ENCODE data around the gene PTPN5.
"Not testable (repeated sequence)": the region's sequence is repeated elsewhere in the genome, so short reads cannot be mapped to it uniquely, and the experiment has no call there.

Gene PTPN5

GRCh38 chr11:18696638-18697225 is 94.9 kb downstream of the PTPN5 start:
- no peak overlapping the region for H3K4me3 ChIP-seq (ENCODE audit: low read depth, low read length)
- no peak overlapping the region for H2AFZ ChIP-seq (ENCODE audit: insufficient read depth, low read length, poor library complexity)
- H3K36me3 ChIP-seq (ENCODE audit: control insufficient read depth in 1 of 2, insufficient read depth in 2 of 2, low read length in 2 of 2), result no peaks in the 10 kb centered on the region
- H3K79me2 ChIP-seq (ENCODE audit: control insufficient read depth, insufficient read depth, low read length, poor library complexity), result no peaks in the 10 kb centered on the region
- no peak overlapping the region for H3K27ac ChIP-seq (ENCODE audit: low read depth, low read length)
- H4K91ac ChIP-seq (ENCODE audit: low read depth, low read length), result no peak overlapping the region
- no peak overlapping the region for H2BK120ac ChIP-seq (ENCODE audit: insufficient read depth, low read length, poor library complexity)
- H4K12ac ChIP-seq (ENCODE audit: low read depth, low read length), result no peak overlapping the region
- no peak overlapping the region for H2BK5ac ChIP-seq (ENCODE audit: low read depth, low read length, poor library complexity)
- H3K4ac ChIP-seq (ENCODE audit: low read depth, low read length), result no peak overlapping the region
- no peak overlapping the region for H3K14ac ChIP-seq (ENCODE audit: low read length)
- H3K9ac ChIP-seq (ENCODE audit: low read length), result no peak overlapping the region
- no peak overlapping the region for H2BK12ac ChIP-seq (ENCODE audit: low read length)
- no peak overlapping the region for H4K8ac ChIP-seq (ENCODE audit: low read depth, low read length)
- no peak overlapping the region for H3K18ac ChIP-seq (ENCODE audit: low read length)
- no CpG with 5 or more reads among the region's 2 CpGs for WGBS (ENCODE audit: extremely low coverage, insufficient coverage, insufficient read length)
- no peaks in the 10 kb centered on the region for H3K27me3 ChIP-seq (ENCODE audit: insufficient read depth, low read length)
- H2AK5ac ChIP-seq (ENCODE audit: low read length), result no peak overlapping the region
- no peaks in the 10 kb centered on the region for H3K9me3 ChIP-seq (ENCODE audit: insufficient read depth, low read depth, low read length)
- no peak overlapping the region for H3K4me2 ChIP-seq (ENCODE audit: low read length)
- no peaks in the 10 kb centered on the region for H3K79me1 ChIP-seq (ENCODE audit: low read length)
- H3K23ac ChIP-seq (ENCODE audit: low read length), result no peak overlapping the region
- H3K4me1 ChIP-seq (ENCODE audit: control insufficient read depth in 1 of 2, insufficient read depth in 2 of 2, low read length in 2 of 2), result peaks cover 0 to 7% of the 10 kb centered on the region in 2 experiments
- peak in 1 of 2 donors; percentile 43 for DNase-seq

- Histone ChIP-seq H3K4ac (ENCODE audit: low read depth, low read length) (no peak overlapping the region), H3K4me2 (ENCODE audit: low read length) (no peak overlapping the region), H4K8ac (ENCODE audit: low read depth, low read length) (no peak overlapping the region), H3K9me3 (ENCODE audit: insufficient read depth, low read depth, low read length) (no peaks in the 10 kb centered on the region), H3K36me3 (ENCODE audit: control insufficient read depth in 1 of 2, insufficient read depth in 2 of 2, low read length in 2 of 2) (no peaks in the 10 kb centered on the region), H2AK5ac (ENCODE audit: low read length) (no peak overlapping the region), H2BK12ac (ENCODE audit: low read length) (no peak overlapping the region), H2BK5ac (ENCODE audit: low read depth, low read length, poor library complexity) (no peak overlapping the region), H2BK120ac (ENCODE audit: insufficient read depth, low read length, poor library complexity) (no peak overlapping the region), H3K4me1 (ENCODE audit: control insufficient read depth in 1 of 2, insufficient read depth in 2 of 2, low read length in 2 of 2) (no peaks in the 10 kb centered on the region), H3K9ac (ENCODE audit: low read length) (no peak overlapping the region), H3K14ac (ENCODE audit: low read length) (no peak overlapping the region), H3K79me1 (ENCODE audit: low read length) (no peaks in the 10 kb centered on the region), H3K79me2 (ENCODE audit: control insufficient read depth, insufficient read depth, low read length, poor library complexity) (no peaks in the 10 kb centered on the region), H2AFZ (ENCODE audit: insufficient read depth, low read length, poor library complexity) (no peak overlapping the region), H4K91ac (ENCODE audit: low read depth, low read length) (no peak overlapping the region), H3K27me3 (ENCODE audit: insufficient read depth, low read length) (no peaks in the 10 kb centered on the region), H3K18ac (ENCODE audit: low read length) (no peak overlapping the region), H3K23ac (ENCODE audit: low read length) (no peak overlapping the region), H3K4me3 (ENCODE audit: low read depth, low read length) (no peak overlapping the region), H4K12ac (ENCODE audit: low read depth, low read length) (no peak overlapping the region), H3K27ac (ENCODE audit: low read depth, low read length) (no peak overlapping the region)
- no peak for DNase-seq
- WGBS (ENCODE audit: extremely low coverage, insufficient coverage, insufficient read length), result no CpG with 5 or more reads among the region's 9 CpGs
These were observed 98.4 kb downstream of the PTPN5 start for GRCh38 chr11:18692941-18693760.

- not testable (repeated sequence) for H4K12ac ChIP-seq (ENCODE audit: low read depth, low read length); H2BK12ac ChIP-seq (ENCODE audit: low read length); H3K27ac ChIP-seq (ENCODE audit: low read depth, low read length); H3K4me3 ChIP-seq (ENCODE audit: low read depth, low read length); H2AK5ac ChIP-seq (ENCODE audit: low read length); H2BK5ac ChIP-seq (ENCODE audit: low read depth, low read length, poor library complexity); H3K27me3 ChIP-seq (ENCODE audit: insufficient read depth, low read length); H3K14ac ChIP-seq (ENCODE audit: low read length); H3K18ac ChIP-seq (ENCODE audit: low read length); H2BK120ac ChIP-seq (ENCODE audit: insufficient read depth, low read length, poor library complexity); H3K9me3 ChIP-seq (ENCODE audit: insufficient read depth, low read depth, low read length); H2AFZ ChIP-seq (ENCODE audit: insufficient read depth, low read length, poor library complexity); H3K4me1 ChIP-seq (ENCODE audit: control insufficient read depth in 1 of 2, insufficient read depth in 2 of 2, low read length in 2 of 2); H4K91ac ChIP-seq (ENCODE audit: low read depth, low read length); H4K8ac ChIP-seq (ENCODE audit: low read depth, low read length); H3K79me1 ChIP-seq (ENCODE audit: low read length); H3K9ac ChIP-seq (ENCODE audit: low read length); H3K4ac ChIP-seq (ENCODE audit: low read depth, low read length); H3K36me3 ChIP-seq (ENCODE audit: control insufficient read depth in 1 of 2, insufficient read depth in 2 of 2, low read length in 2 of 2); H3K4me2 ChIP-seq (ENCODE audit: low read length); H3K23ac ChIP-seq (ENCODE audit: low read length); H3K79me2 ChIP-seq (ENCODE audit: control insufficient read depth, insufficient read depth, low read length, poor library complexity)
- no CpG with 5 or more reads among the region's 4 CpGs for WGBS (ENCODE audit: extremely low coverage, insufficient coverage, insufficient read length)
- DNase-seq, result peak in 1 of 2 donors; percentile 52
These were observed 100.0 kb downstream of the PTPN5 start for GRCh38 chr11:18691467-18692140.

- Histone ChIP-seq H2BK12ac (ENCODE audit: low read length) (no peak overlapping the region), H3K79me1 (ENCODE audit: low read length) (no peaks in the 10 kb centered on the region), H3K9ac (ENCODE audit: low read length) (no peak overlapping the region), H3K36me3 (ENCODE audit: control insufficient read depth in 1 of 2, insufficient read depth in 2 of 2, low read length in 2 of 2) (no peaks in the 10 kb centered on the region), H4K8ac (ENCODE audit: low read depth, low read length) (no peak overlapping the region), H3K79me2 (ENCODE audit: control insufficient read depth, insufficient read depth, low read length, poor library complexity) (no peaks in the 10 kb centered on the region), H4K91ac (ENCODE audit: low read depth, low read length) (no peak overlapping the region), H3K14ac (ENCODE audit: low read length) (no peak overlapping the region), H3K4me2 (ENCODE audit: low read length) (no peak overlapping the region), H3K4ac (ENCODE audit: low read depth, low read length) (no peak overlapping the region), H2AK5ac (ENCODE audit: low read length) (no peak overlapping the region), H2BK120ac (ENCODE audit: insufficient read depth, low read length, poor library complexity) (no peak overlapping the region), H4K12ac (ENCODE audit: low read depth, low read length) (no peak overlapping the region), H3K23ac (ENCODE audit: low read length) (no peak overlapping the region), H2BK5ac (ENCODE audit: low read depth, low read length, poor library complexity) (no peak overlapping the region), H3K27me3 (ENCODE audit: insufficient read depth, low read length) (no peaks in the 10 kb centered on the region), H2AFZ (ENCODE audit: insufficient read depth, low read length, poor library complexity) (no peak overlapping the region), H3K27ac (ENCODE audit: low read depth, low read length) (no peak overlapping the region), H3K4me3 (ENCODE audit: low read depth, low read length) (no peak overlapping the region), H3K18ac (ENCODE audit: low read length) (no peak overlapping the region), H3K4me1 (ENCODE audit: control insufficient read depth in 1 of 2, insufficient read depth in 2 of 2, low read length in 2 of 2) (peaks cover 2% of the 10 kb centered on the region in 2 experiments), H3K9me3 (ENCODE audit: insufficient read depth, low read depth, low read length) (no peaks in the 10 kb centered on the region)
- no CpG with 5 or more reads among the region's 1 CpG for WGBS (ENCODE audit: extremely low coverage, insufficient coverage, insufficient read length)
- no peak for DNase-seq
These were observed 107.3 kb downstream of the PTPN5 start for GRCh38 chr11:18684267-18684666.
